ENCODE measurements around the gene C1QL1.

Gene C1QL1

GRCh38 chr17:44998646-44999045, 30.5 kb upstream of the C1QL1 start:
- ATAC-seq (ENCODE audit: low read depth) (no peak), DNase-seq (ENCODE audit: low spot score in 2 of 2) (no peak)
- Mint-ChIP-seq H3K27me3 (peaks cover 29% of the 10 kb centered on the region), H3K9me3 (peaks cover 7% of the 10 kb centered on the region), H3K27ac (no peak overlapping the region), H3K4me1 (peaks cover 8% of the 10 kb centered on the region), H3K4me3 (no peak overlapping the region), H3K36me3 (no peaks in the 10 kb centered on the region)

- Mint-ChIP-seq H3K9me3 (peaks cover 7% of the 10 kb centered on the region), H3K4me1 (peaks cover 8% of the 10 kb centered on the region), H3K36me3 (no peaks in the 10 kb centered on the region), H3K27me3 (peaks cover 29% of the 10 kb centered on the region), H3K27ac (no peak overlapping the region), H3K4me3 (no peak overlapping the region)
- ATAC-seq (ENCODE audit: low read depth) (no peak), DNase-seq (ENCODE audit: low spot score in 2 of 2) (no peak)
Observed at GRCh38 chr17:44997733-44998520, 29.8 kb upstream of the C1QL1 start.

GRCh38 chr17:44996304-44996703, 28.2 kb upstream of the C1QL1 start:
- ATAC-seq (ENCODE audit: low read depth): no peak
- Mint-ChIP-seq H3K4me3 (no peak overlapping the region), H3K27me3 (peaks cover 35% of the 10 kb centered on the region), H3K9me3 (peaks cover 7% of the 10 kb centered on the region), H3K27ac (no peak overlapping the region), H3K4me1 (peaks cover 8% of the 10 kb centered on the region), H3K36me3 (no peaks in the 10 kb centered on the region)
- DNase-seq (ENCODE audit: low spot score in 2 of 2): no peak

- peaks cover 33% of the 10 kb centered on the region for H3K27me3 Mint-ChIP-seq
- no peak overlapping the region for H3K27ac Mint-ChIP-seq
- ATAC-seq (ENCODE audit: low read depth) (no peak), DNase-seq (ENCODE audit: low spot score in 2 of 2) (no peak)
- peaks cover 7% of the 10 kb centered on the region for H3K9me3 Mint-ChIP-seq
- no peaks in the 10 kb centered on the region for H3K36me3 Mint-ChIP-seq
- no peak overlapping the region for H3K4me3 Mint-ChIP-seq
- peaks cover 8% of the 10 kb centered on the region for H3K4me1 Mint-ChIP-seq
Observed at GRCh38 chr17:44995436-44996001, 27.4 kb upstream of the C1QL1 start.

- no peaks in the 10 kb centered on the region for H3K9me3 Mint-ChIP-seq
- ATAC-seq (ENCODE audit: low read depth): no peak
- no peak for DNase-seq (ENCODE audit: low spot score in 2 of 2)
- peaks cover 46% of the 10 kb centered on the region for H3K27me3 Mint-ChIP-seq
- peaks cover 13% of the 10 kb centered on the region for H3K4me1 Mint-ChIP-seq
- H3K4me3 Mint-ChIP-seq: no peak overlapping the region
- no peaks in the 10 kb centered on the region for H3K36me3 Mint-ChIP-seq
- no peak overlapping the region for H3K27ac Mint-ChIP-seq
Observed at GRCh38 chr17:44992242-44992939, 24.3 kb upstream of the C1QL1 start.

GRCh38 chr17:44990994-44991393, 22.9 kb upstream of the C1QL1 start:
- H3K27me3 Mint-ChIP-seq: peaks cover 43% of the 10 kb centered on the region
- no peak for ATAC-seq (ENCODE audit: low read depth)
- peaks cover 13% of the 10 kb centered on the region for H3K4me1 Mint-ChIP-seq
- H3K36me3 Mint-ChIP-seq: no peaks in the 10 kb centered on the region
- H3K4me3 Mint-ChIP-seq: no peak overlapping the region
- no peaks in the 10 kb centered on the region for H3K9me3 Mint-ChIP-seq
- no peak overlapping the region for H3K27ac Mint-ChIP-seq
- DNase-seq (ENCODE audit: low spot score in 2 of 2): no peak

- peaks cover 40% of the 10 kb centered on the region for H3K27me3 Mint-ChIP-seq
- ATAC-seq (ENCODE audit: low read depth): no peak
- no peaks in the 10 kb centered on the region for H3K36me3 Mint-ChIP-seq
- H3K9me3 Mint-ChIP-seq: no peaks in the 10 kb centered on the region
- H3K27ac Mint-ChIP-seq: no peak overlapping the region
- no peak for DNase-seq (ENCODE audit: low spot score in 2 of 2)
- peaks cover 9% of the 10 kb centered on the region for H3K4me1 Mint-ChIP-seq
- no peak overlapping the region for H3K4me3 Mint-ChIP-seq
Observed at GRCh38 chr17:44989552-44990138, 21.5 kb upstream of the C1QL1 start.

- peak overlapping the region; percentile 10 for H3K4me3 Mint-ChIP-seq
- no peaks in the 10 kb centered on the region for H3K9me3 Mint-ChIP-seq
Observed at GRCh38 chr17:44988044-44988942, 20.2 kb upstream of the C1QL1 start.

GRCh38 chr17:44983563-44983962, 15.5 kb upstream of the C1QL1 start:
- peaks cover 18% of the 10 kb centered on the region for H3K27me3 Mint-ChIP-seq

More at GRCh38 chr17:44988044-44988942, 20.2 kb upstream of the C1QL1 start:
- Mint-ChIP-seq H3K36me3 (no peaks in the 10 kb centered on the region), H3K4me1 (peaks cover 5% of the 10 kb centered on the region), H3K27me3 (peaks cover 29% of the 10 kb centered on the region), H3K27ac (no peak overlapping the region)
- ATAC-seq (ENCODE audit: low read depth) (peak; percentile 47), DNase-seq (ENCODE audit: low spot score in 2 of 2) (no peak)

GRCh38 chr17:44982113-44982702, 14.1 kb upstream of the C1QL1 start:
- H3K27ac Mint-ChIP-seq: no peak overlapping the region
- no peaks in the 10 kb centered on the region for H3K36me3 Mint-ChIP-seq
- peaks cover 2% of the 10 kb centered on the region for H3K9me3 Mint-ChIP-seq
- ATAC-seq (ENCODE audit: low read depth) (no peak), DNase-seq (ENCODE audit: low spot score in 2 of 2) (no peak)
- H3K4me3 Mint-ChIP-seq: no peak overlapping the region
- H3K27me3 Mint-ChIP-seq: peaks cover 16% of the 10 kb centered on the region
- no peaks in the 10 kb centered on the region for H3K4me1 Mint-ChIP-seq

More at GRCh38 chr17:44983563-44983962, 15.5 kb upstream of the C1QL1 start:
- DNase-seq (ENCODE audit: low spot score in 2 of 2) (no peak), ATAC-seq (ENCODE audit: low read depth) (no peak)
- peaks cover 2% of the 10 kb centered on the region for H3K9me3 Mint-ChIP-seq
- H3K4me1 Mint-ChIP-seq: peaks cover 4% of the 10 kb centered on the region
- H3K4me3 Mint-ChIP-seq: no peak overlapping the region
- H3K27ac Mint-ChIP-seq: no peak overlapping the region
- no peaks in the 10 kb centered on the region for H3K36me3 Mint-ChIP-seq

- H3K36me3 Mint-ChIP-seq: no peaks in the 10 kb centered on the region
- no peak overlapping the region for H3K27ac Mint-ChIP-seq
- DNase-seq (ENCODE audit: low spot score in 2 of 2): no peak
- peaks cover 14% of the 10 kb centered on the region for H3K27me3 Mint-ChIP-seq
- ATAC-seq (ENCODE audit: low read depth): no peak
- H3K9me3 Mint-ChIP-seq: peaks cover 2% of the 10 kb centered on the region
- no peak overlapping the region for H3K4me3 Mint-ChIP-seq
- H3K4me1 Mint-ChIP-seq: no peaks in the 10 kb centered on the region
Observed at GRCh38 chr17:44981221-44981968, 13.3 kb upstream of the C1QL1 start.

GRCh38 chr17:44979426-44979995, 11.4 kb upstream of the C1QL1 start:
- no peaks in the 10 kb centered on the region for H3K36me3 Mint-ChIP-seq
- ATAC-seq (ENCODE audit: low read depth) (no peak), DNase-seq (ENCODE audit: low spot score in 2 of 2) (no peak)
- H3K9me3 Mint-ChIP-seq: peaks cover 2% of the 10 kb centered on the region
- H3K4me3 Mint-ChIP-seq: no peak overlapping the region
- no peak overlapping the region for H3K27ac Mint-ChIP-seq
- H3K4me1 Mint-ChIP-seq: no peaks in the 10 kb centered on the region
- H3K27me3 Mint-ChIP-seq: peaks cover 16% of the 10 kb centered on the region
